GM23338 (cell line): ENCODE data around the gene HTD2. TPM values are rescaled to one million over a fixed set of nuclear protein-coding genes. Genes with fewer than 3 reads are reported as not detected.

Experiments used
- ATAC-seq: fragments of 200-7000 bp; cut with Tn5 transposase; 3 replicates; pipeline ENCODE4 v1.9.1; 2020
- DNase-seq: peaks from one replicate; pipeline ENCODE4 v3.0.0-alpha.2; 2015; ENCODE audit warnings: low spot score
- H2AFZ ChIP-seq: fragments of 200-600 bp; sonication (generic); 2 replicates; pipeline ENCODE4 v1.8.0; 2016; ENCODE audit warnings: antibody characterized with exemption, mild to moderate bottlenecking, moderate library complexity
- H3F3A ChIP-seq: fragments of 200-600 bp; sonication (generic); replicated peaks from 2 replicates; pipeline ENCODE4 v1.8.0; 2017; ENCODE audit warnings: antibody characterized with exemption, mixed run types, low read depth
- H3K27ac ChIP-seq: fragments of 200-600 bp; sonication (generic); 2 replicates; pipeline ENCODE4 v1.6.1; 2016; ENCODE audit warnings: low read depth
- H3K27me3 ChIP-seq: fragments of 200-600 bp; sonication (generic); 2 replicates; pipeline ENCODE4 v1.8.0; 2016; ENCODE audit warnings: mild to moderate bottlenecking, mixed run types, moderate library complexity; ENCODE audit not compliant: insufficient read depth
- H3K36me3 ChIP-seq: fragments of 200-600 bp; sonication (generic); 2 replicates; pipeline ENCODE4 v1.8.0; 2016; ENCODE audit warnings: mild to moderate bottlenecking; ENCODE audit not compliant: insufficient read depth
- H3K4me1 ChIP-seq: fragments of 200-600 bp; sonication (generic); 2 replicates; pipeline ENCODE4 v1.8.0; 2016; ENCODE audit warnings: mild to moderate bottlenecking, moderate library complexity; ENCODE audit not compliant: insufficient read depth
- H3K4me2 ChIP-seq: fragments of 200-600 bp; sonication (generic); 2 replicates; pipeline ENCODE4 v1.7.1; 2017; ENCODE audit warnings: mixed run types
- H3K4me3 ChIP-seq: fragments of 200-600 bp; sonication (generic); 2 replicates; pipeline ENCODE4 v1.6.1; 2016; ENCODE audit warnings: mixed run types
- H3K79me2 ChIP-seq: fragments of 200-600 bp; sonication (generic); replicated peaks from 2 replicates; pipeline ENCODE4 v1.8.0; 2017; ENCODE audit warnings: mild to moderate bottlenecking; ENCODE audit not compliant: insufficient read depth
- H3K9me2 ChIP-seq: fragments of 200-600 bp; sonication (generic); 2 replicates; pipeline ENCODE4 v1.8.0; 2017; ENCODE audit not compliant: insufficient read depth
- H4K20me1 ChIP-seq: fragments of 200-600 bp; sonication (generic); replicated peaks from 2 replicates; pipeline ENCODE4 v1.8.0; 2017; ENCODE audit warnings: mild to moderate bottlenecking; ENCODE audit not compliant: insufficient read depth
- H3K27ac Mint-ChIP-seq: 2 replicates; pipeline ENCODE4 v1.8.0; 2020; ENCODE audit warnings: inconsistent platforms, mild to moderate bottlenecking, moderate library complexity, mixed read lengths
- H3K27me3 Mint-ChIP-seq: 3 replicates; pipeline ENCODE4 v1.8.0; 2022; ENCODE audit warnings: low read depth, mild to moderate bottlenecking, moderate library complexity, mixed read lengths, inconsistent platforms; ENCODE audit not compliant: insufficient read depth, poor library complexity
- H3K36me3 Mint-ChIP-seq: 3 replicates; pipeline ENCODE4 v1.8.0; 2021; ENCODE audit warnings: low read depth, mild to moderate bottlenecking, inconsistent platforms, moderate library complexity, mixed read lengths
- H3K4me1 Mint-ChIP-seq: 3 replicates; pipeline ENCODE4 v1.8.0; 2020; ENCODE audit warnings: mild to moderate bottlenecking, inconsistent platforms, mixed read lengths
- H3K4me3 Mint-ChIP-seq: 3 replicates; pipeline ENCODE4 v1.8.0; 2021; ENCODE audit warnings: moderate library complexity, mild to moderate bottlenecking, inconsistent platforms, mixed read lengths
- H3K9me3 Mint-ChIP-seq: 3 replicates; pipeline ENCODE4 v1.8.0; 2020; ENCODE audit warnings: moderate library complexity, mild to moderate bottlenecking, inconsistent platforms, mixed read lengths
- CREB1 ChIP-seq: fragments of 250-450 bp; sonication (Bioruptor Pico); IDR thresholded peaks from 2 replicates; pipeline ENCODE4 v1.5.0; 2020; ENCODE audit warnings: low read depth, mild to moderate bottlenecking, moderate library complexity
- EZH2phosphoT487 ChIP-seq: fragments of 200-600 bp; sonication (generic); IDR thresholded peaks from one replicate; pipeline ENCODE4 v1.8.1; 2018; ENCODE audit warnings: antibody characterized with exemption; ENCODE audit not compliant: unreplicated experiment
- JUNB ChIP-seq: IDR thresholded peaks from one replicate; pipeline ENCODE4 v1.6.1; 2016; ENCODE audit warnings: antibody characterized with exemption; ENCODE audit not compliant: unreplicated experiment
- NANOG ChIP-seq: IDR thresholded peaks from 2 replicates; pipeline ENCODE4 v1.6.1; 2016; ENCODE audit warnings: antibody characterized with exemption, borderline replicate concordance
- POLR2AphosphoS5 ChIP-seq: IDR thresholded peaks from 2 replicates; pipeline ENCODE4 v1.6.1; 2016; ENCODE audit warnings: antibody characterized with exemption, low read depth
- STAT1 ChIP-seq: IDR thresholded peaks from one replicate; pipeline ENCODE4 v1.6.1; 2016; ENCODE audit warnings: antibody characterized with exemption; ENCODE audit not compliant: unreplicated experiment
- ZNF114 ChIP-seq: fragments of 250-450 bp; sonication (Bioruptor Pico); IDR thresholded peaks from 2 replicates; pipeline ENCODE4 v1.5.0; 2020; ENCODE audit warnings: mild to moderate bottlenecking, moderate library complexity
- ZNF331 ChIP-seq: fragments of 250-450 bp; sonication (Bioruptor Pico); IDR thresholded peaks from 2 replicates; pipeline ENCODE4 v1.5.0; 2020; ENCODE audit warnings: low read depth, mild to moderate bottlenecking, moderate library complexity
- polyA plus RNA-seq: library from polyadenylated mRNA; unstranded; fragments of >200 nt; fragmentation: Nextera tagmentation; extraction: Ambion mirVana; gene quantifications from 2 replicates; pipeline ENCODE4 v1.2.1, GENCODE V29; 2016
- total RNA-seq: library from RNA; depleted of rRNA; stranded (reverse); fragments of >200 nt; shearing (Covaris generic); gene quantifications from 2 replicates; pipeline ENCODE4 v1.2.3, GENCODE V29; 2014
- TF ChIP-seq, protein P1 (sequence below): fragments of 250-450 bp; sonication (Bioruptor Pico); IDR thresholded peaks from 2 replicates; pipeline ENCODE4 v1.5.0; 2020; ENCODE audit warnings: mild to moderate bottlenecking, moderate library complexity
- TF ChIP-seq, protein P2 (sequence below), 2 experiments: fragments of 200-600 bp in 1 of 2; sonication (generic) in 1 of 2; conservative IDR thresholded peaks; 2 replicates each; pipeline versions ENCODE4 v1.5.1 to v1.6.1; 2016 to 2017; ENCODE audit warnings: antibody characterized with exemption in 2 of 2, low read depth in 2 of 2, mild to moderate bottlenecking in 2 of 2, moderate library complexity in 1 of 2
- TF ChIP-seq, protein P3 (sequence below): IDR thresholded peaks from one replicate; pipeline ENCODE4 v1.6.1; 2018; ENCODE audit warnings: antibody characterized with exemption; ENCODE audit not compliant: unreplicated experiment
- TF ChIP-seq, protein P4 (sequence below): IDR thresholded peaks from 2 replicates; pipeline ENCODE4 v1.6.1; 2016; ENCODE audit warnings: antibody characterized with exemption

HTD2 gene
- total and polyA plus RNA-seq, 2 experiments from 2014 or later, result 19.3 to 24.2 TPM

DNA sequence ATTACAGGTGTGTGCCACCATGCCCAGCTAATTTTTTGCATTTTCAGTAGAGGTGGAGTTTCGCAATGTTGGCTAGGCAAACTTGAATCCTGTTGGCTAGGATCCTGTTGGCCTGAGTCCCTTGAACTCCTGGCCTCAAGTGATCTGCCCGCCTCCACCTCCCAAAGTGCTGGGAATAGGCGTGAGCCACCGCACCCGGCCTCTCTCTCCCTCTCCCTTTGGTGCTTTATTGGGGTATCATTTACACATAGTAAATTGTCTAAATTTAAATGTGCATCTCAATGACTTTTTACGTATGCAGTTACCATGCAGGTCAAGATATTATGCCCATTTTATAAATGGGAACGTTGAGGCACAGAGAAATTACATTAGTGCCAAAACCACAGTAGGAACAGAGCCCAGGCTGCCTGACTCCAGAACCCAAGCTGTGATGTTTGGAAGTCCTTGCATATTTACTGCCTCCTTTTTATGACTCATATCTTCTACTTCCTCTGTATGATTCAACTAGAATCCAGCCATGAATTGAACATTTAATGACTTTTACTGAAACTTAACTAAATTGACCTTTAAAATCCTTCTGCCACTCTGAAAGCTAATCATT lies 34.3 kb upstream of the HTD2 start (continued):
- TF ChIP-seq JUNB (no peak), ZNF114 (no peak), POLR2AphosphoS5 (no peak), NANOG (no peak), CREB1 (CRISPR knock-in tag) (no peak)
- TF ChIP-seq, protein P1, sequence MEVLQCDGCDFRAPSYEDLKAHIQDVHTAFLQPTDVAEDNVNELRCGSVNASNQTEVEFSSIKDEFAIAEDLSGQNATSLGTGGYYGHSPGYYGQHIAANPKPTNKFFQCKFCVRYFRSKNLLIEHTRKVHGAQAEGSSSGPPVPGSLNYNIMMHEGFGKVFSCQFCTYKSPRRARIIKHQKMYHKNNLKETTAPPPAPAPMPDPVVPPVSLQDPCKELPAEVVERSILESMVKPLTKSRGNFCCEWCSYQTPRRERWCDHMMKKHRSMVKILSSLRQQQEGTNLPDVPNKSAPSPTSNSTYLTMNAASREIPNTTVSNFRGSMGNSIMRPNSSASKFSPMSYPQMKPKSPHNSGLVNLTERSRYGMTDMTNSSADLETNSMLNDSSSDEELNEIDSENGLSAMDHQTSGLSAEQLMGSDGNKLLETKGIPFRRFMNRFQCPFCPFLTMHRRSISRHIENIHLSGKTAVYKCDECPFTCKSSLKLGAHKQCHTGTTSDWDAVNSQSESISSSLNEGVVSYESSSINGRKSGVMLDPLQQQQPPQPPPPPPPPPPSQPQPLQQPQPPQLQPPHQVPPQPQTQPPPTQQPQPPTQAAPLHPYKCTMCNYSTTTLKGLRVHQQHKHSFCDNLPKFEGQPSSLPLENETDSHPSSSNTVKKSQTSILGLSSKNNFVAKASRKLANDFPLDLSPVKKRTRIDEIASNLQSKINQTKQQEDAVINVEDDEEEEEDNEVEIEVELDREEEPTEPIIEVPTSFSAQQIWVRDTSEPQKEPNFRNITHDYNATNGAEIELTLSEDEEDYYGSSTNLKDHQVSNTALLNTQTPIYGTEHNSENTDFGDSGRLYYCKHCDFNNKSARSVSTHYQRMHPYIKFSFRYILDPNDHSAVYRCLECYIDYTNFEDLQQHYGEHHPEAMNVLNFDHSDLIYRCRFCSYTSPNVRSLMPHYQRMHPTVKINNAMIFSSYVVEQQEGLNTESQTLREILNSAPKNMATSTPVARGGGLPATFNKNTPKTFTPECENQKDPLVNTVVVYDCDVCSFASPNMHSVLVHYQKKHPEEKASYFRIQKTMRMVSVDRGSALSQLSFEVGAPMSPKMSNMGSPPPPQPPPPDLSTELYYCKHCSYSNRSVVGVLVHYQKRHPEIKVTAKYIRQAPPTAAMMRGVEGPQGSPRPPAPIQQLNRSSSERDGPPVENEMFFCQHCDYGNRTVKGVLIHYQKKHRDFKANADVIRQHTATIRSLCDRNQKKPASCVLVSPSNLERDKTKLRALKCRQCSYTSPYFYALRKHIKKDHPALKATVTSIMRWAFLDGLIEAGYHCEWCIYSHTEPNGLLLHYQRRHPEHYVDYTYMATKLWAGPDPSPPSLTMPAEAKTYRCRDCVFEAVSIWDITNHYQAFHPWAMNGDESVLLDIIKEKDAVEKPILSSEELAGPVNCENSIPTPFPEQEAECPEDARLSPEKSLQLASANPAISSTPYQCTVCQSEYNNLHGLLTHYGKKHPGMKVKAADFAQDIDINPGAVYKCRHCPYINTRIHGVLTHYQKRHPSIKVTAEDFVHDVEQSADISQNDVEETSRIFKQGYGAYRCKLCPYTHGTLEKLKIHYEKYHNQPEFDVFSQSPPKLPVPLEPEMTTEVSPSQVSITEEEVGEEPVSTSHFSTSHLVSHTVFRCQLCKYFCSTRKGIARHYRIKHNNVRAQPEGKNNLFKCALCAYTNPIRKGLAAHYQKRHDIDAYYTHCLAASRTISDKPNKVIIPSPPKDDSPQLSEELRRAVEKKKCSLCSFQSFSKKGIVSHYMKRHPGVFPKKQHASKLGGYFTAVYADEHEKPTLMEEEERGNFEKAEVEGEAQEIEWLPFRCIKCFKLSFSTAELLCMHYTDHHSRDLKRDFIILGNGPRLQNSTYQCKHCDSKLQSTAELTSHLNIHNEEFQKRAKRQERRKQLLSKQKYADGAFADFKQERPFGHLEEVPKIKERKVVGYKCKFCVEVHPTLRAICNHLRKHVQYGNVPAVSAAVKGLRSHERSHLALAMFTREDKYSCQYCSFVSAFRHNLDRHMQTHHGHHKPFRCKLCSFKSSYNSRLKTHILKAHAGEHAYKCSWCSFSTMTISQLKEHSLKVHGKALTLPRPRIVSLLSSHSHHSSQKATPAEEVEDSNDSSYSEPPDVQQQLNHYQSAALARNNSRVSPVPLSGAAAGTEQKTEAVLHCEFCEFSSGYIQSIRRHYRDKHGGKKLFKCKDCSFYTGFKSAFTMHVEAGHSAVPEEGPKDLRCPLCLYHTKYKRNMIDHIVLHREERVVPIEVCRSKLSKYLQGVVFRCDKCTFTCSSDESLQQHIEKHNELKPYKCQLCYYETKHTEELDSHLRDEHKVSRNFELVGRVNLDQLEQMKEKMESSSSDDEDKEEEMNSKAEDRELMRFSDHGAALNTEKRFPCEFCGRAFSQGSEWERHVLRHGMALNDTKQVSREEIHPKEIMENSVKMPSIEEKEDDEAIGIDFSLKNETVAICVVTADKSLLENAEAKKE (CRISPR knock-in tag), result no peak

DNA sequence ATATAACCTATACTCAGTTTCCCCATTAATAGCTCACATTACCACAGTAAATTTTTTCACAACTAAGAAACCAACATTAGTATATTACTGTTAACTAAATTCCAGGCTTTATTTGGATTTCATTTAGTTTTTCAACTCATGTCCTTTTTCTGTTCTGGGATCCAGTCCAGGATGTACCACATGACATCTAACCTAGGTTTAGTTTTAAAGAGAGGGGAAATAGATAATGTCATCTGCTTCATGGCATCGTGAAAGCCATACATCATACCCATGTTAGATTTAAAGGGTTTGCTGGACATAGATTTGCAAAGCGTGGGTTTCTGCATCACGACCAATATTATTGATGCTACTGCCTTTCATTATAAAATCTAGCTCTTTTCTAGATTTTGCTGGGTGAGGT lies 33.4 kb upstream of the HTD2 start:
- Histone ChIP-seq H2AFZ (no peak overlapping the region), H3K9me2 (peaks cover 5% of the 10 kb centered on the region; the same call in 1 of the 2 replicates), H3K79me2 (no peaks in the 10 kb centered on the region), H3K4me2 (no peak overlapping the region), H3K4me1 (no peaks in the 10 kb centered on the region), H3K27ac (no peak overlapping the region), H3K4me3 (no peak overlapping the region), H3F3A (no peaks in the 10 kb centered on the region), H4K20me1 (no peaks in the 10 kb centered on the region), H3K36me3 (no peaks in the 10 kb centered on the region), H3K27me3 (no peaks in the 10 kb centered on the region)
- H3K4me1 Mint-ChIP-seq, result no peaks in the 10 kb centered on the region
- peaks cover 7% of the 10 kb centered on the region; the same call in 2 of the 3 replicates for H3K36me3 Mint-ChIP-seq
- H3K27ac Mint-ChIP-seq, result no peak overlapping the region
- peaks cover 3% of the 10 kb centered on the region; the same call in 2 of the 3 replicates for H3K9me3 Mint-ChIP-seq
- H3K4me3 Mint-ChIP-seq, result no peak overlapping the region
- H3K27me3 Mint-ChIP-seq, result no peaks in the 10 kb centered on the region
- no peak for ATAC-seq
- DNase-seq, result no peak
- TF ChIP-seq ZNF114 (no peak), STAT1 (no peak), ZNF331 (no peak), JUNB (no peak), CREB1 (CRISPR knock-in tag) (no peak), POLR2AphosphoS5 (no peak), EZH2phosphoT487 (no peak)
- TF ChIP-seq, protein P2, sequence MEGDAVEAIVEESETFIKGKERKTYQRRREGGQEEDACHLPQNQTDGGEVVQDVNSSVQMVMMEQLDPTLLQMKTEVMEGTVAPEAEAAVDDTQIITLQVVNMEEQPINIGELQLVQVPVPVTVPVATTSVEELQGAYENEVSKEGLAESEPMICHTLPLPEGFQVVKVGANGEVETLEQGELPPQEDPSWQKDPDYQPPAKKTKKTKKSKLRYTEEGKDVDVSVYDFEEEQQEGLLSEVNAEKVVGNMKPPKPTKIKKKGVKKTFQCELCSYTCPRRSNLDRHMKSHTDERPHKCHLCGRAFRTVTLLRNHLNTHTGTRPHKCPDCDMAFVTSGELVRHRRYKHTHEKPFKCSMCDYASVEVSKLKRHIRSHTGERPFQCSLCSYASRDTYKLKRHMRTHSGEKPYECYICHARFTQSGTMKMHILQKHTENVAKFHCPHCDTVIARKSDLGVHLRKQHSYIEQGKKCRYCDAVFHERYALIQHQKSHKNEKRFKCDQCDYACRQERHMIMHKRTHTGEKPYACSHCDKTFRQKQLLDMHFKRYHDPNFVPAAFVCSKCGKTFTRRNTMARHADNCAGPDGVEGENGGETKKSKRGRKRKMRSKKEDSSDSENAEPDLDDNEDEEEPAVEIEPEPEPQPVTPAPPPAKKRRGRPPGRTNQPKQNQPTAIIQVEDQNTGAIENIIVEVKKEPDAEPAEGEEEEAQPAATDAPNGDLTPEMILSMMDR (conservative IDR thresholded peaks at IDR 0.05; ENCODE audit: low read depth in 2 of 2), result no peak
- TF ChIP-seq, protein P3, sequence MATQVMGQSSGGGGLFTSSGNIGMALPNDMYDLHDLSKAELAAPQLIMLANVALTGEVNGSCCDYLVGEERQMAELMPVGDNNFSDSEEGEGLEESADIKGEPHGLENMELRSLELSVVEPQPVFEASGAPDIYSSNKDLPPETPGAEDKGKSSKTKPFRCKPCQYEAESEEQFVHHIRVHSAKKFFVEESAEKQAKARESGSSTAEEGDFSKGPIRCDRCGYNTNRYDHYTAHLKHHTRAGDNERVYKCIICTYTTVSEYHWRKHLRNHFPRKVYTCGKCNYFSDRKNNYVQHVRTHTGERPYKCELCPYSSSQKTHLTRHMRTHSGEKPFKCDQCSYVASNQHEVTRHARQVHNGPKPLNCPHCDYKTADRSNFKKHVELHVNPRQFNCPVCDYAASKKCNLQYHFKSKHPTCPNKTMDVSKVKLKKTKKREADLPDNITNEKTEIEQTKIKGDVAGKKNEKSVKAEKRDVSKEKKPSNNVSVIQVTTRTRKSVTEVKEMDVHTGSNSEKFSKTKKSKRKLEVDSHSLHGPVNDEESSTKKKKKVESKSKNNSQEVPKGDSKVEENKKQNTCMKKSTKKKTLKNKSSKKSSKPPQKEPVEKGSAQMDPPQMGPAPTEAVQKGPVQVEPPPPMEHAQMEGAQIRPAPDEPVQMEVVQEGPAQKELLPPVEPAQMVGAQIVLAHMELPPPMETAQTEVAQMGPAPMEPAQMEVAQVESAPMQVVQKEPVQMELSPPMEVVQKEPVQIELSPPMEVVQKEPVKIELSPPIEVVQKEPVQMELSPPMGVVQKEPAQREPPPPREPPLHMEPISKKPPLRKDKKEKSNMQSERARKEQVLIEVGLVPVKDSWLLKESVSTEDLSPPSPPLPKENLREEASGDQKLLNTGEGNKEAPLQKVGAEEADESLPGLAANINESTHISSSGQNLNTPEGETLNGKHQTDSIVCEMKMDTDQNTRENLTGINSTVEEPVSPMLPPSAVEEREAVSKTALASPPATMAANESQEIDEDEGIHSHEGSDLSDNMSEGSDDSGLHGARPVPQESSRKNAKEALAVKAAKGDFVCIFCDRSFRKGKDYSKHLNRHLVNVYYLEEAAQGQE, result no peak
- TF ChIP-seq, protein P4, sequence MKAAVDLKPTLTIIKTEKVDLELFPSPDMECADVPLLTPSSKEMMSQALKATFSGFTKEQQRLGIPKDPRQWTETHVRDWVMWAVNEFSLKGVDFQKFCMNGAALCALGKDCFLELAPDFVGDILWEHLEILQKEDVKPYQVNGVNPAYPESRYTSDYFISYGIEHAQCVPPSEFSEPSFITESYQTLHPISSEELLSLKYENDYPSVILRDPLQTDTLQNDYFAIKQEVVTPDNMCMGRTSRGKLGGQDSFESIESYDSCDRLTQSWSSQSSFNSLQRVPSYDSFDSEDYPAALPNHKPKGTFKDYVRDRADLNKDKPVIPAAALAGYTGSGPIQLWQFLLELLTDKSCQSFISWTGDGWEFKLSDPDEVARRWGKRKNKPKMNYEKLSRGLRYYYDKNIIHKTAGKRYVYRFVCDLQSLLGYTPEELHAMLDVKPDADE, result no peak
